Esophagus mucosa (tissue), 1 donor: ENCODE measurements around the gene LILRA2. TPM values are rescaled to one million over a fixed set of nuclear protein-coding genes. Genes with fewer than 3 reads are reported as not detected.
"Not testable (repeated sequence)": the region's sequence is repeated elsewhere in the genome, so short reads cannot be mapped to it uniquely, and the experiment has no call there.

Source experiments
- ATAC-seq: fragments of 200-7000 bp; cut with Tn5 transposase; one replicate; pipeline ENCODE4 v1.9.1; 2020
- total RNA-seq: library from RNA; stranded (reverse); gene quantifications from one replicate; pipeline ENCODE4 v1.2.4, GENCODE V29; 2023
- donor health status: DM: yes; HTN: yes; CAD: no.

LILRA2 gene
- total RNA-seq, 1 donor from 2014 or later: not detected

- ATAC-seq: not testable (repeated sequence)
These were observed 1.6 kb upstream of the LILRA2 start for GRCh38 chr19:54571715-54572615.

DNA sequence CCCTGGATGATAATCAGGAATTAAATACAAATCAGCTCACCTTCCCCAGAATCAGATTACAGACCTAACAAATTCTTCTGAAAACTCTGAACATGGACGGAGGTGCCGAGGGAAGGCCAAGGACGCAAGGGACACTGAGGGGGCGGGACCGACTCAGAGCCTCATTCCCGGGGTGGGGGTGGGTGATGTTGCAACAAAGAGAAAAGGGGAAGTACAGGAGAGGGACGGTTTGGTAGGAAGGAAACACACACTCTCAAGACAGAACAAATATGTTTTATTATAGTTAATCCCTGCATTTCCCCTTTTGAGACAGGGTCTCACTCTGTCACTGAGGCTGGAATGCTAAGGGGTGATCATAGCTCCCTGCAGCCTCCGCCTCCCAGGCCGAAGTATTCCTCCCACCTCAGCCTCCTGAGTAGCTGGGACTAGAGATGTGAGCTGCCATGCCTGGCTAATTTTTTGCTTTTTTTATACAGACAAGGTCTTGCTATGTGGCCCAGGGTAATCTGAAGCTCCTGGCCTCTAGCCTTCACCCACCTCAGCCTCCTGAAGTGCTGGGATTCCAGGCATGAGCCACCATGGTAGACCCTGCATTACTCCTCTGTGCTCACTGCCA lies 786 bp upstream of the LILRA2 start:
- ATAC-seq: no peak

DNA sequence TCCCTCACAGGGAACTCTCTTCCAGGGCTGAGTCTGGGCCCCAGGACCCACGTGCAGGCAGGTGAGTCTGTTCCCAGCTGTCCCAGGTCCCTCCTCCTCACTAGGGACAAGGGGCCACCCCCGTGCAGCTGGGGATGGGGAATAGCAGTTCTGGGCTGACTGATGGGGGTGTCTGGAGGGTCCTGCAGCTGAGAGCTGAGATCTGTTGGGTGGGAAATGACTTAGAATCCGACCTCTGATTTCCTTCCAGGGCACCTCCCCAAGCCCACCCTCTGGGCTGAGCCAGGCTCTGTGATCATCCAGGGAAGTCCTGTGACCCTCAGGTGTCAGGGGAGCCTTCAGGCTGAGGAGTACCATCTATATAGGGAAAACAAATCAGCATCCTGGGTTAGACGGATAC lies 461 bp downstream of the LILRA2 start:
- no peak for ATAC-seq

- no peak for ATAC-seq
These were observed 1.0 kb downstream of the LILRA2 start for GRCh38 chr19:54574527-54575056.

DNA sequence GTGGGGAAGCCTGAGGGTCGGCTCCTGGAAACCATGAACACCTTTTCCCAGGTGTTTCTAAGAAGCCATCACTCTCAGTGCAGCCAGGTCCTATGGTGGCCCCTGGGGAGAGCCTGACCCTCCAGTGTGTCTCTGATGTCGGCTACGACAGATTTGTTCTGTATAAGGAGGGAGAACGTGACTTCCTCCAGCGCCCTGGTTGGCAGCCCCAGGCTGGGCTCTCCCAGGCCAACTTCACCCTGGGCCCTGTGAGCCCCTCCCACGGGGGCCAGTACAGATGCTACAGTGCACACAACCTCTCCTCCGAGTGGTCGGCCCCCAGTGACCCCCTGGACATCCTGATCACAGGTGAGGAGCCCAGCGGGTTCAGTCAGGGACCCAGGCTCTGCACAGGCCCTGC lies 1.6 kb downstream of the LILRA2 start:
- ATAC-seq: not testable (repeated sequence)

GRCh38 chr19:54576411-54576976 lies 2.9 kb downstream of the LILRA2 start:
- no peak for ATAC-seq

GRCh38 chr19:54577334-54577733 lies 3.7 kb downstream of the LILRA2 start:
- ATAC-seq: no peak

DNA sequence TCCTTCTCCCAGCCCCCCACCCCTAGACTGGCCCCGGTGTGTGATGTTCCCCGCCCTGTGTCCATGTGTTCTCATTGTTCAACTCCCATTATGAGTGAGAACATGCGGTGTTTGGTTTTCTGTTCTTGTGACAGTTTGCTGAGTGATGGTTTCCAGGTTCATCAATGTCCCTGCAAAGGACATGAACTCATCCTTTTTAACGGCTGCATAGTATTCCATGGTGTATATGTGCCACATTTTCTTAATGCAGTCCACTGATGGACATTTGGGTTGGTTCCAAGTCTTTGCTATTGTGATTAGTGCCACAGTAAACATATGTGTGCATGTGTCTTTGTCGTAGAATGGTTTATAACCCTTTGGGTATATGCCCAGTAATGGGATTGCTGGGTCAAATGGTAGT lies 4.7 kb downstream of the LILRA2 start:
- not testable (repeated sequence) for ATAC-seq

DNA sequence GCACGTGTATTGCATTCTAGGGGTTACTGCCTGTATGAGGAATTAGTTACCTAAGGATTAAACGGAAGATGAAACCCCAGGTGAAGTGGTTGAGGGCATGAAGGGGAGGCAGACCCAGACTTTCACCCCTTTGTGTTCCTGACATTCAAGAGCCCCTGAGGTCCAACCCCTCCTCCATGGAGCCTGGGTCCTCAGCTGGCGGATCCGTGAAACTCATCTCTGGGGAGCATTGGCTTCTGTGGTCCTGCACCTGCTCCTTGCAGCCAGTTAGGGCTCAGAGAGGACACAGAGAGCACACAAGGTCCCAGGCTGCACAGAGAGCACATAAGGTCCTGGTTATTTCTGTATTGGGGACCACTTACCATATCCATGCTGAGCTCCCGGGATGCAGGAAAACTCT lies 12.8 kb downstream of the LILRA2 start:
- ATAC-seq: no peak

- ATAC-seq: no peak
These were observed 13.4 kb downstream of the LILRA2 start for GRCh38 chr19:54587026-54587425.

GRCh38 chr19:54593445-54593844 lies 19.9 kb downstream of the LILRA2 start, which contains the start of gene LILRA1:
TSS of gene LILRA1 (plus strand) at chr19:54593632. CDS start at chr19:54594245, 613 bp downstream.
- not testable (repeated sequence) for ATAC-seq

GRCh38 chr19:54593931-54594626 lies 20.5 kb downstream of the LILRA2 start:
- ATAC-seq: not testable (repeated sequence)

DNA sequence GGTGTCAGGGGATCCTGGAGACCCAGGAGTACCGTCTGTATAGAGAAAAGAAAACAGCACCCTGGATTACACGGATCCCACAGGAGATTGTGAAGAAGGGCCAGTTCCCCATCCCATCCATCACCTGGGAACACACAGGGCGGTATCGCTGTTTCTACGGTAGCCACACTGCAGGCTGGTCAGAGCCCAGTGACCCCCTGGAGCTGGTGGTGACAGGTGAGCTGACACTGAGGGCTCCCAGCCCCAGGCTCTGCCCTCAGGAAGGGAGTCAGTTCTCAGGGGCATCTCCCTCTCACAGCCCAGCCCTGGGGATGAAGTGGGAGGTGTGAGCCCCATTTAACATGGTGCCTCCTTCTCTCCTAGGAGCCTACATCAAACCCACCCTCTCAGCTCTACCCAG lies 21.1 kb downstream of the LILRA2 start:
- ATAC-seq: no peak

- ATAC-seq: not testable (repeated sequence)
These were observed 22.3 kb downstream of the LILRA2 start for GRCh38 chr19:54595680-54596436.

DNA sequence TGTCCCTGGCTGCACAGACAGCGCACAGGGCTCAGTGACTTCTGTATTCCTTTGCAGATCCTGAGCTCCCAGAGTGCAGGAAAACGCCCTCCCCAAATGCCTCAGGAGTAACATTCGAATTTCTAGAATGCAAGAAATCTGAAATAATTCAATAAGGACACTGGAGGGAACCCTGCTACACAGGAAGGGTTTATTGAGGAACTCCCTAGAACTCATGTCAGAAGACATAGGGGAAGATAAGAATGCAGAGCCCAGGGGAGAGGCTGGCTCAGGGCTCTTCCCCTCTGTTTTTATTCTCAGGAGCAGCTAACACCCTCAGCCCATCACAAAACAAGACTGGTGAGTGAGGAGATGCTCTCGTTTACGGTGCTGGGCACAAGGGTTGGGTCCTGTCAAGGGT lies 26.6 kb downstream of the LILRA2 start:
- ATAC-seq: no peak

DNA sequence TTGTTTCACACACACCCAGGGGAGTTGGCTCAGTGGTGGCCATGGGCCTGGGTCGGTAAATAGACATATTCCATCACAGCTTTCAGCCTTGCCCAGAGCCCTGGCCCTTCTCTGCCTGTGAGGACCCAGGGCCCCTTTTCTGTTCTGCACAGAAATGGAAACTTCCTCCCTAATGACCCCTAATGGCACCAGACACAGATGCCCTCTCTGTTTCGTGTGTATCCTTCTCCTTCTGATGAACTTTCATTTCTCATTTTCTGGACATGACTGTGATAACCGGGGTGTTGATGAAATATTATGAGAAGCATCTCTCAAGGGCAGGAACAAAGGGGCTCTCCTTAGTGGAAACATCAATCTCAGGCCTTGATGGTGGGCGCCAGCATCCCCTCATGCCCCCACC lies 32.6 kb downstream of the LILRA2 start:
- no peak for ATAC-seq

- no peak for ATAC-seq
These were observed 33.5 kb downstream of the LILRA2 start for GRCh38 chr19:54606891-54607784.

- ATAC-seq: no peak
These were observed 34.2 kb downstream of the LILRA2 start for GRCh38 chr19:54607785-54608150.

DNA sequence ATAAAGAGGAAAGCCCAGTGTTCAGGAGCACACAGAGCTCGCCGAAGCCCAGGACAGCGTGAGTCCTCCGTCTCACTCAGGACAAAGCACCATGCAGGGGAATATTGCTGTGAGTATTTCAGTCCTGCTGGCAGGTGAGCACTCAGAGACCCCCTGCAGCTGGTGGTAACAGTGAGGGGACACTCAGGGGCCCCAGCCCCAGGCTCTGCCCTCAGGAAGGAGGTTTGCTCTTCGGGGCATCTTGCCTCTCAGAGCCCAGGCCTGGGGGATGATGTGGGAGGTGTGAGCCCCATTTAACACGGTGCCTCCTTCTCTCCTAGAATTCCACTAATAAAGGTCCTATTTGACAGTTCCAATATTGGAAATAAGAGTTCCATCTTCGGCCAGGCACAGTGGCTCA lies 34.6 kb downstream of the LILRA2 start:
- no peak for ATAC-seq

GRCh38 chr19:54608792-54609191 lies 35.2 kb downstream of the LILRA2 start:
- no peak for ATAC-seq

- ATAC-seq: no peak
These were observed 35.8 kb downstream of the LILRA2 start for GRCh38 chr19:54609356-54609791.
